ENCODE data around the gene IL17RB. TPM values are rescaled to one million over a fixed set of nuclear protein-coding genes. Genes with fewer than 3 reads are reported as not detected.

The IL17RB gene
- total and polyA plus RNA-seq, 2 of the 8 experiments (the other 6 are each of a cell fraction or from before 2014, with no cell fraction given): 7.0 to 24.6 TPM

- TF ChIP-seq USF2 (IDR thresholded peaks at IDR 0.05; ENCODE audit: low read length) (no peak), KDM1A (IDR thresholded peaks at IDR 0.05; ENCODE audit: borderline replicate concordance, low read length) (no peak), KDM5A (IDR thresholded peaks at IDR 0.05; ENCODE audit: low read length) (no peak), SIRT6 (IDR thresholded peaks at IDR 0.05; ENCODE audit: low read length) (no peak), JUND (IDR thresholded peaks at IDR 0.05; ENCODE audit: low read length) (no peak), BCL11A (IDR thresholded peaks at IDR 0.05; ENCODE audit: low read depth in 2 of 2, low read length in 2 of 2) (no peak)
Observed at GRCh38 chr3:53809764-53810400, 36.5 kb upstream of the IL17RB start (continued).
